Keratinocyte (primary cell): ENCODE measurements around the gene RAB34.

Experiments
- CTCF ChIP-seq, 3 experiments: IDR thresholded peaks in 1 of 3; conservative IDR thresholded peaks in 1 of 3; optimal IDR thresholded peaks in 1 of 3; 2 replicates in 2 of 3; 3 replicates in 1 of 3; pipeline versions ENCODE3 to v1.5.1; 2011; ENCODE audit warnings: low read length in 3 of 3, mild to moderate bottlenecking in 3 of 3, moderate library complexity in 2 of 3, control low read depth in 1 of 3, inconsistent platforms in 1 of 3; ENCODE audit not compliant: insufficient read depth in 2 of 3; ENCODE audit errors: extremely low read depth in 1 of 3
- EZH2 ChIP-seq: IDR thresholded peaks from one replicate; pipeline ENCODE4 v1.6.1; 2012; ENCODE audit warnings: inconsistent platforms, mild to moderate bottlenecking, low read length, moderate library complexity

- TF ChIP-seq CTCF (optimal IDR thresholded peaks at IDR 0.05 in 1 of 3, IDR thresholded peaks at IDR 0.05 in 1 of 3, conservative IDR thresholded peaks at IDR 0.05 in 1 of 3; ENCODE audit: extremely low read depth in 1 of 3, insufficient read depth in 2 of 3, low read length in 3 of 3): no peak
- TF ChIP-seq EZH2: no peak
Measured at GRCh38 chr17:28745786-28746411, 28.2 kb upstream of the RAB34 start.
